DOHH2 (cell line): ENCODE results near the gene SIAH1.

ENCODE experiments used
- CTCF ChIP-seq: fragments of 200-600 bp; sonication (generic); IDR thresholded peaks from one replicate; pipeline ENCODE4 v1.5.1; 2014; ENCODE audit warnings: antibody characterized with exemption, mild to moderate bottlenecking, low read depth, low read length; ENCODE audit not compliant: poor library complexity, severe bottlenecking
- EZH2phosphoT487 ChIP-seq: fragments of 200-600 bp; sonication (generic); IDR thresholded peaks from 2 replicates; pipeline ENCODE4 v1.6.1; 2017; ENCODE audit warnings: borderline replicate concordance, mild to moderate bottlenecking, antibody characterized with exemption, low read length, moderate library complexity, mixed read lengths

GRCh38 chr16:48383009-48383876, 2.0 kb downstream of the SIAH1 start:
- TF ChIP-seq CTCF (no peak), EZH2phosphoT487 (no peak)
